Endothelial cell of umbilical vein (primary cell): Measurements from ENCODE around the gene IQGAP2. TPM values are rescaled to one million over a fixed set of nuclear protein-coding genes. Genes with fewer than 3 reads are reported as not detected.

Source experiments
- BruUV-seq: library from RNA; stranded (reverse); fragments of 400-500 nt; replicated peaks from 2 replicates; lab custom pipeline; 2021; lab: Mats Ljungman, UMichigan
- CTCF ChIA-PET: fragments of 300-600, 350-600 bp; sonication (Branson Sonifier 250); formaldehyde crosslinking; loops from one replicate; lab custom pipeline; 2021; ENCODE audit warnings: antibody characterized with exemption, inconsistent platforms; lab: Charles Lee
- POLR2A ChIA-PET: fragments of 300-600, 350-600 bp; sonication (Branson Sonifier 250); formaldehyde crosslinking; loops from one replicate; lab custom pipeline; 2021; ENCODE audit warnings: antibody characterized with exemption, inconsistent platforms; lab: Charles Lee
- DNase-seq: peaks from one replicate; pipeline ENCODE4 v3.0.0-alpha.2; 2011; ENCODE audit warnings: low read depth, low spot score
- FAIRE-seq: peaks from 2 replicates; lab custom pipeline; 2011; peaks lifted over from hg19 to GRCh38; lab: Jason Lieb, UNC
- H2AFZ ChIP-seq: 2 replicates; pipeline ENCODE4 v1.6.0; 2012; ENCODE audit warnings: low read depth, low read length, control low read depth, inconsistent platforms
- H3K27ac ChIP-seq: 2 replicates; pipeline ENCODE4 v1.5.1; 2011; ENCODE audit warnings: low read depth, mild to moderate bottlenecking, control low read depth, low read length, moderate library complexity; ENCODE audit not compliant: insufficient read depth
- H3K27me3 ChIP-seq, 2 experiments: 2 replicates each; pipeline versions ENCODE4 v1.6.0 to v1.6.1; 2011; ENCODE audit warnings: low read length in 2 of 2, mixed read lengths in 1 of 2; ENCODE audit not compliant: control insufficient read depth in 2 of 2, insufficient read depth in 2 of 2
- H3K36me3 ChIP-seq, 2 experiments: 2 replicates in 1 of 2; 3 replicates in 1 of 2; pipeline ENCODE4 v1.5.1; 2011; ENCODE audit warnings: low read length in 2 of 2, mild to moderate bottlenecking in 1 of 2, moderate library complexity in 1 of 2; ENCODE audit not compliant: control insufficient read depth in 2 of 2, insufficient read depth in 2 of 2; ENCODE audit errors: extremely low read depth in 1 of 2
- H3K4me1 ChIP-seq: 3 replicates; pipeline ENCODE4 v1.5.1; 2011; ENCODE audit warnings: mild to moderate bottlenecking, low read length; ENCODE audit not compliant: control insufficient read depth, insufficient read depth; ENCODE audit errors: extremely low read depth
- H3K4me2 ChIP-seq: 2 replicates; pipeline ENCODE4 v1.6.1; 2011; ENCODE audit warnings: low read length, control low read depth, mixed read lengths; ENCODE audit not compliant: insufficient read depth
- H3K4me3 ChIP-seq, 3 experiments: fragments of 200-600 bp in 1 of 3; sonication (generic), shearing (Covaris generic) in 1 of 3; replicated peaks in 1 of 3; 2 replicates each; pipeline ENCODE4 v1.5.1; 2011 to 2016; ENCODE audit warnings: control low read depth in 3 of 3, low read length in 3 of 3, mild to moderate bottlenecking in 2 of 3, inconsistent platforms in 1 of 3, low read depth in 1 of 3, moderate library complexity in 1 of 3; ENCODE audit not compliant: insufficient read depth in 1 of 3
- H3K79me2 ChIP-seq: 2 replicates; pipeline ENCODE4 v1.6.0; 2012; ENCODE audit warnings: low read length, inconsistent platforms; ENCODE audit not compliant: control insufficient read depth, insufficient read depth
- H3K9ac ChIP-seq: replicated peaks from 2 replicates; pipeline ENCODE3; 2011; ENCODE audit warnings: low read length, control low read depth; ENCODE audit not compliant: insufficient read depth; ENCODE audit errors: extremely low read depth
- H3K9me1 ChIP-seq: replicated peaks from 3 replicates; pipeline ENCODE4 v1.6.0; 2011; ENCODE audit warnings: mild to moderate bottlenecking, low read length; ENCODE audit not compliant: control insufficient read depth, insufficient read depth; ENCODE audit errors: extremely low read depth
- H3K9me3 ChIP-seq: replicated peaks from 2 replicates; pipeline ENCODE4 v1.5.1; 2012; ENCODE audit warnings: low read length, inconsistent platforms; ENCODE audit not compliant: control insufficient read depth, insufficient read depth
- H4K20me1 ChIP-seq: replicated peaks from 2 replicates; pipeline ENCODE3; 2011; ENCODE audit warnings: mild to moderate bottlenecking, low read length; ENCODE audit not compliant: control insufficient read depth, insufficient read depth; ENCODE audit errors: extremely low read depth
- EZH2 ChIP-seq: IDR thresholded peaks from 2 replicates; pipeline ENCODE4 v1.6.1; 2012; ENCODE audit warnings: borderline replicate concordance, low read depth, mild to moderate bottlenecking, moderate library complexity, low read length, inconsistent platforms; ENCODE audit not compliant: severe bottlenecking
- FOS ChIP-seq: IDR thresholded peaks from 2 replicates; pipeline ENCODE4 v1.6.1; 2011; ENCODE audit warnings: mild to moderate bottlenecking, low read length, moderate library complexity, borderline replicate concordance; ENCODE audit not compliant: insufficient read depth
- GATA2 ChIP-seq: IDR thresholded peaks from 2 replicates; pipeline ENCODE4 v1.7.0; 2011; ENCODE audit warnings: low read depth, mild to moderate bottlenecking, moderate library complexity, mixed read lengths, low read length; ENCODE audit not compliant: insufficient read length, insufficient read depth
- JUN ChIP-seq: IDR thresholded peaks from 2 replicates; pipeline ENCODE4 v1.6.1; 2011; ENCODE audit warnings: borderline replicate concordance, low read depth; ENCODE audit not compliant: insufficient read length, insufficient read depth
- MYC ChIP-seq: IDR thresholded peaks from one replicate; pipeline ENCODE4 v1.6.1; 2011; ENCODE audit warnings: mild to moderate bottlenecking, low read depth, low read length
- POLR2A ChIP-seq: IDR thresholded peaks from 2 replicates; pipeline ENCODE4 v1.6.1; 2012; ENCODE audit warnings: low read depth, mild to moderate bottlenecking, control low read depth, low read length
- POLR2AphosphoS5 ChIP-seq: IDR thresholded peaks from 2 replicates; pipeline ENCODE4 v1.6.1; 2012; ENCODE audit warnings: low read depth, mild to moderate bottlenecking, control low read depth, low read length, moderate library complexity; ENCODE audit not compliant: insufficient read depth
- dilution Hi-C: fragments of 300-500 bp; cut with MboI; formaldehyde crosslinking; loops from one replicate; pipeline ENCODE4 v1.15.0; 2019; ENCODE audit warnings: low sequenced_read_pairs; ENCODE audit not compliant: extremely low pct_ligation_motif_present
- intact Hi-C: fragments of 100-400 bp; cut with micrococcal nuclease; formaldehyde crosslinking; loops from one replicate; pipeline ENCODE4 v1.10.0; 2022
- polyA plus RNA-seq, 4 experiments: library from polyadenylated mRNA; depleted of rRNA in 3 of 4; stranded (reverse) in 3 of 4; unstranded in 1 of 4; fragments of >200 nt; gene quantifications; 2 replicates each; pipeline versions ENCODE4 v1.2.1 to v1.2.3, GENCODE V29; 2011 to 2012; ENCODE audit warnings: missing spikeins in 1 of 4
- total RNA-seq: library from RNA; stranded (reverse); gene quantifications from 2 replicates; pipeline ENCODE4 v1.2.3, GENCODE V29; 2021
- TF ChIP-seq, protein P1 (sequence below): IDR thresholded peaks from 2 replicates; pipeline ENCODE4 v1.6.1; 2011; ENCODE audit not compliant: insufficient read depth, insufficient read length
- TF ChIP-seq, protein P2 (sequence below), 2 donors: IDR thresholded peaks; 1 replicate in 1 of 2; 2 replicates in 1 of 2; pipeline ENCODE4 v1.5.1; 2011; ENCODE audit warnings: low read length in 2 of 2, mild to moderate bottlenecking in 2 of 2, moderate library complexity in 2 of 2, control low read depth in 1 of 2, inconsistent platforms in 1 of 2, low read depth in 1 of 2; ENCODE audit not compliant: insufficient read depth in 1 of 2; ENCODE audit errors: extremely low read depth in 1 of 2

The IQGAP2 gene
- total and polyA plus RNA-seq, 2 donors (not counting 3 experiments of a cell fraction or from before 2014, with no cell fraction given), result 4.5 to 4.7 TPM

DNA sequence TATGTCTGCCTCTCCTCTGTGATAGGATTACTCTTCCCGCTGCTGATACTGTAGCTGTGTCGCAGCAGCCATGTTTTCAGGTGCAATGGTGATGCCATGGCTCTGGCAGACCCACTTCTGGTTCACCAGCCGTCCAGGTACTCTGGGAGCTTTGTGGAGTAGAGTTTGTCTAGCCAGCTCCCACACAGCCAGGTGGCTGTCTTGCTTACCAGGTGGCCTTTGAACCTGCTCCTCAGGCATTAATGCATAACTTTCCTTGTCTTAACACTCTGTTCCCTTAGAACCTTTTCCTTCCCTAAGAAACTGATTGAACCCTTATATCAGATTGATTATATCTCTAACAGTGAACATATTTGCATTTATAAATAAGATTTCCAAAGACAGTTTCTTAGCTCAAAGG lies 177.9 kb downstream of the IQGAP2 start:
- intact Hi-C loops, result loop anchor here (10.0 kb wide), 1 partner anchor 846 kb away; no protein-coding TSS in a partner anchor
- DNase-seq, result no peak
- no peaks in the 10 kb centered on the region for H3K79me2 ChIP-seq
- H3K27me3 ChIP-seq, result peaks cover 2 to 4% of the 10 kb centered on the region in 2 experiments
- dilution Hi-C loops, result no loop called here
- no peaks in the 10 kb centered on the region for H3K9me3 ChIP-seq
- no peak for FAIRE-seq
- no peaks in the 10 kb centered on the region for H3K9me1 ChIP-seq
- H3K9ac ChIP-seq, result no peak overlapping the region
- CTCF ChIA-PET, result interaction anchor here (0.6 to 2.7 kb wide), 4 partner anchors 8 to 202 kb away, joined by 3 to 11 read pairs (median 6); no protein-coding TSS in a partner anchor
- BruUV-seq, result no TSS peak
- TF ChIP-seq, protein P1, sequence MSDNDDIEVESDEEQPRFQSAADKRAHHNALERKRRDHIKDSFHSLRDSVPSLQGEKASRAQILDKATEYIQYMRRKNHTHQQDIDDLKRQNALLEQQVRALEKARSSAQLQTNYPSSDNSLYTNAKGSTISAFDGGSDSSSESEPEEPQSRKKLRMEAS, result no peak
- TF ChIP-seq POLR2AphosphoS5, result no peak
- no peak for TF ChIP-seq MYC
- no peak for TF ChIP-seq POLR2A
- TF ChIP-seq, protein P2, sequence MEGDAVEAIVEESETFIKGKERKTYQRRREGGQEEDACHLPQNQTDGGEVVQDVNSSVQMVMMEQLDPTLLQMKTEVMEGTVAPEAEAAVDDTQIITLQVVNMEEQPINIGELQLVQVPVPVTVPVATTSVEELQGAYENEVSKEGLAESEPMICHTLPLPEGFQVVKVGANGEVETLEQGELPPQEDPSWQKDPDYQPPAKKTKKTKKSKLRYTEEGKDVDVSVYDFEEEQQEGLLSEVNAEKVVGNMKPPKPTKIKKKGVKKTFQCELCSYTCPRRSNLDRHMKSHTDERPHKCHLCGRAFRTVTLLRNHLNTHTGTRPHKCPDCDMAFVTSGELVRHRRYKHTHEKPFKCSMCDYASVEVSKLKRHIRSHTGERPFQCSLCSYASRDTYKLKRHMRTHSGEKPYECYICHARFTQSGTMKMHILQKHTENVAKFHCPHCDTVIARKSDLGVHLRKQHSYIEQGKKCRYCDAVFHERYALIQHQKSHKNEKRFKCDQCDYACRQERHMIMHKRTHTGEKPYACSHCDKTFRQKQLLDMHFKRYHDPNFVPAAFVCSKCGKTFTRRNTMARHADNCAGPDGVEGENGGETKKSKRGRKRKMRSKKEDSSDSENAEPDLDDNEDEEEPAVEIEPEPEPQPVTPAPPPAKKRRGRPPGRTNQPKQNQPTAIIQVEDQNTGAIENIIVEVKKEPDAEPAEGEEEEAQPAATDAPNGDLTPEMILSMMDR (IDR thresholded peaks at IDR 0.05; ENCODE audit: extremely low read depth in 1 of 2, insufficient read depth in 1 of 2, low read depth in 1 of 2, low read length in 2 of 2), result no peak
- no peak for TF ChIP-seq GATA2
- TF ChIP-seq FOS, result no peak
- TF ChIP-seq EZH2, result no peak
- TF ChIP-seq JUN, result no peak
- no peaks in the 10 kb centered on the region for H3K36me3 ChIP-seq
- no peaks in the 10 kb centered on the region for H4K20me1 ChIP-seq
- H3K4me3 ChIP-seq, result no peak overlapping the region
- no peak overlapping the region for H3K4me2 ChIP-seq
- no peak overlapping the region for H2AFZ ChIP-seq
- no peak overlapping the region for H3K27ac ChIP-seq
- POLR2A ChIA-PET, result no interaction called here
- H3K4me1 ChIP-seq, result no peaks in the 10 kb centered on the region
